HepG2 (cell line): ENCODE results near the gene SLC26A4. TPM values are rescaled to one million over a fixed set of nuclear protein-coding genes. Genes with fewer than 3 reads are reported as not detected.

Experiments
- ATAC-seq: fragments of 200-7000 bp; cut with Tn5 transposase; 3 replicates; pipeline ENCODE4 v1.9.1; 2020; ENCODE audit warnings: mild to moderate bottlenecking, moderate library complexity
- BruUV-seq: library from RNA; stranded (reverse); fragments of 400-500 nt; replicated peaks from 2 replicates; lab custom pipeline; 2021; lab: Mats Ljungman, UMichigan
- CTCF ChIA-PET: fragments of 300-600 bp; formaldehyde crosslinking; extraction: SDS; loops from one replicate; lab custom pipeline; 2021; ENCODE audit warnings: low total read pairs, inconsistent platforms, low intra/inter-chr PET ratio; lab: Yijun Ruan, JAX
- POLR2A ChIA-PET: fragments of 350-600 bp; sonication (Branson Sonifier 250); formaldehyde crosslinking; loops from one replicate; lab custom pipeline; 2020; ENCODE audit warnings: antibody characterized with exemption, inconsistent platforms; lab: Yijun Ruan, JAX
- DNase-seq: peaks from one replicate; pipeline ENCODE4 v3.0.0-alpha.2; 2015; ENCODE audit warnings: low spot score
- FAIRE-seq: peaks from 3 replicates; lab custom pipeline; 2011; peaks lifted over from hg19 to GRCh38; lab: Jason Lieb, UNC
- H2AFZ ChIP-seq: one replicate; pipeline ENCODE4 v1.6.1; 2011; ENCODE audit warnings: low read length, inconsistent platforms
- H3K27ac ChIP-seq: fragments of 300-600 bp; 3 replicates; pipeline ENCODE4 v1.8.0; 2011; ENCODE audit warnings: mixed run types, mild to moderate bottlenecking, mixed read lengths, low read length, inconsistent platforms; ENCODE audit not compliant: insufficient read depth; ENCODE audit errors: extremely low read length
- H3K27me3 ChIP-seq, 2 experiments: fragments of 200-600 bp in 1 of 2; 2 replicates in 1 of 2; 3 replicates in 1 of 2; pipeline versions ENCODE4 v1.6.0 to v1.8.0; 2011; ENCODE audit warnings: low read length in 2 of 2, mild to moderate bottlenecking in 2 of 2, moderate library complexity in 2 of 2, inconsistent platforms in 1 of 2; ENCODE audit not compliant: insufficient read depth in 2 of 2, control insufficient read depth in 1 of 2
- H3K36me3 ChIP-seq, 2 experiments: fragments of 200-600 bp in 1 of 2; replicated peaks in 1 of 2; 2 replicates in 1 of 2; 3 replicates in 1 of 2; pipeline versions ENCODE4 v1.5.1 to v1.8.0; 2011; ENCODE audit warnings: low read length in 2 of 2, inconsistent platforms in 1 of 2; ENCODE audit not compliant: insufficient read depth in 2 of 2, control insufficient read depth in 1 of 2
- H3K4me1 ChIP-seq: 2 replicates; pipeline ENCODE4 v1.5.1; 2012; ENCODE audit warnings: low read length, inconsistent platforms; ENCODE audit not compliant: insufficient read depth
- H3K4me2 ChIP-seq: 2 replicates; pipeline ENCODE4 v1.6.0; 2011; ENCODE audit warnings: low read depth, low read length, inconsistent platforms
- H3K4me3 ChIP-seq, 3 experiments: fragments of 200-600 bp in 1 of 3; sonication (generic), shearing (Covaris generic) in 1 of 3; replicated peaks in 1 of 3; 2 replicates each; pipeline ENCODE4 v1.5.1; 2011 to 2016; ENCODE audit warnings: low read length in 3 of 3, inconsistent platforms in 2 of 3, low read depth in 2 of 3, mild to moderate bottlenecking in 2 of 3, control low read depth in 1 of 3, mixed read lengths in 1 of 3; ENCODE audit not compliant: insufficient read depth in 1 of 3
- H3K79me2 ChIP-seq: one replicate; pipeline ENCODE4 v1.6.1; 2011; ENCODE audit warnings: low read length, inconsistent platforms; ENCODE audit not compliant: insufficient read depth
- H3K9ac ChIP-seq: 2 replicates; pipeline ENCODE4 v1.6.0; 2011; ENCODE audit warnings: mild to moderate bottlenecking, low read depth, low read length, inconsistent platforms; ENCODE audit not compliant: insufficient read depth
- H3K9me3 ChIP-seq: 2 replicates; pipeline ENCODE4 v1.5.1; 2012; ENCODE audit warnings: mild to moderate bottlenecking, low read length
- H4K20me1 ChIP-seq: 2 replicates; pipeline ENCODE4 v1.6.0; 2011; ENCODE audit warnings: inconsistent platforms, mild to moderate bottlenecking, low read length, moderate library complexity; ENCODE audit not compliant: insufficient read depth
- CCAR2 ChIP-seq: fragments of 200-400 bp; formaldehyde crosslinking; optimal IDR thresholded peaks from 2 replicates; pipeline ENCODE3; 2018; ENCODE audit warnings: low read depth, mild to moderate bottlenecking, low read length, moderate library complexity
- CENPX ChIP-seq: sonication (generic); formaldehyde crosslinking; IDR thresholded peaks from 2 replicates; pipeline ENCODE4 v1.9.0; 2021; ENCODE audit warnings: mild to moderate bottlenecking, missing genetic modification reagents, moderate library complexity
- GTF3A ChIP-seq: sonication (generic); formaldehyde crosslinking; conservative IDR thresholded peaks from 2 replicates; pipeline ENCODE4 v1.4.0; 2020; ENCODE audit warnings: mild to moderate bottlenecking, missing genetic modification reagents
- HNRNPK ChIP-seq: fragments of 200-400 bp; formaldehyde crosslinking; IDR thresholded peaks from 2 replicates; pipeline ENCODE4 v1.6.1; 2018; ENCODE audit warnings: low read length, low read depth, moderate library complexity, mild to moderate bottlenecking; ENCODE audit not compliant: poor library complexity, severe bottlenecking
- KDM6A ChIP-seq: IDR thresholded peaks from 2 replicates; pipeline ENCODE4 v1.6.1; 2016; ENCODE audit warnings: low read depth
- KLF9 ChIP-seq: IDR thresholded peaks from 2 replicates; pipeline ENCODE4 v1.6.1; 2016; ENCODE audit warnings: low read depth
- MED1 ChIP-seq: sonication (generic); formaldehyde crosslinking; IDR thresholded peaks from 2 replicates; pipeline ENCODE4 v1.4.0; 2020; ENCODE audit warnings: missing genetic modification reagents
- NBN ChIP-seq: fragments of 450-650 bp; conservative IDR thresholded peaks from 2 replicates; pipeline ENCODE4 v1.6.1; 2017
- NCOA2 ChIP-seq: sonication (generic); formaldehyde crosslinking; IDR thresholded peaks from 2 replicates; pipeline ENCODE4 v1.8.0; 2022; ENCODE audit warnings: inconsistent platforms
- PAX8 ChIP-seq: sonication (generic); formaldehyde crosslinking; IDR thresholded peaks from 2 replicates; pipeline ENCODE4 v1.8.0; 2022; ENCODE audit warnings: mild to moderate bottlenecking, missing genetic modification reagents, borderline replicate concordance
- RFX5 ChIP-seq: IDR thresholded peaks from 2 replicates; pipeline ENCODE4 v1.6.1; 2011; ENCODE audit warnings: low read depth, low read length, improper control_type of control experiment
- SRF ChIP-seq: IDR thresholded peaks from 2 replicates; pipeline ENCODE4 v1.6.1; 2011; ENCODE audit warnings: mild to moderate bottlenecking, low read depth, low read length, moderate library complexity
- YEATS4 ChIP-seq: sonication (generic); formaldehyde crosslinking; IDR thresholded peaks from 2 replicates; pipeline ENCODE4 v1.4.0; 2020; ENCODE audit warnings: missing genetic modification reagents, borderline replicate concordance
- ZBTB3 ChIP-seq: sonication (generic); formaldehyde crosslinking; IDR thresholded peaks from 2 replicates; pipeline ENCODE4 v1.4.0; 2020; ENCODE audit warnings: low read depth, mild to moderate bottlenecking, moderate library complexity, missing genetic modification reagents, borderline replicate concordance
- ZNF136 ChIP-seq: sonication (generic); formaldehyde crosslinking; IDR thresholded peaks from 2 replicates; pipeline ENCODE4 v1.8.1; 2022; ENCODE audit warnings: low read depth, mild to moderate bottlenecking, moderate library complexity, missing genetic modification reagents
- ZNF569 ChIP-seq: sonication (generic); formaldehyde crosslinking; IDR thresholded peaks from 2 replicates; pipeline ENCODE4 v1.5.0; 2020; ENCODE audit warnings: mild to moderate bottlenecking, missing genetic modification reagents, moderate library complexity, borderline replicate concordance
- ZNF75D ChIP-seq: sonication (generic); formaldehyde crosslinking; IDR thresholded peaks from 2 replicates; pipeline ENCODE4 v1.8.1; 2023; ENCODE audit warnings: missing genetic modification reagents, mild to moderate bottlenecking, borderline replicate concordance
- WGBS: methylation state at CpG from one replicate; pipeline ENCODE4 v1.1.6; 2017; ENCODE audit warnings: low lambda C conversion rate; 5-methylcytosine and 5-hydroxymethylcytosine counted together
- in situ Hi-C: cut with HindIII; loops from 2 replicates; pipeline ENCODE4 v1.10.0; 2017; ENCODE audit warnings: low pct_unique_long_range_greater_than_20kb; ENCODE audit not compliant: extremely low pct_ligation_motif_present
- intact Hi-C: fragments of 100-400 bp; cut with micrococcal nuclease; formaldehyde crosslinking; loops from one replicate; pipeline ENCODE4 v1.10.0; 2022; ENCODE audit not compliant: unreplicated experiment
- polyA plus RNA-seq, 8 experiments: library from polyadenylated mRNA; depleted of rRNA in 3 of 8; stranded (reverse) in 7 of 8; unstranded in 1 of 8; fragments of >200 nt; fragmentation: Illumina TruSeq in 4 of 8; extraction: Trizol in 4 of 8; gene quantifications; 2 replicates each; pipeline versions ENCODE4 v1.2.1 to v1.2.3, GENCODE V29; 2011 to 2016; ENCODE audit warnings: low read depth in 4 of 8, missing spikeins in 1 of 8, mixed read lengths in 1 of 8; ENCODE audit not compliant: insufficient read depth in 1 of 8
- total RNA-seq, 5 experiments: library from RNA; depleted of rRNA; stranded (reverse); fragments of >200 nt; fragmentation: Illumina TruSeq; extraction: Trizol; gene quantifications; 2 replicates each; pipeline ENCODE4 v1.2.3, GENCODE V29; 2016; ENCODE audit warnings: low read depth in 1 of 5
- TF ChIP-seq, protein P1 (sequence below): IDR thresholded peaks from 2 replicates; pipeline ENCODE4 v1.6.1; 2016
- TF ChIP-seq, protein P2 (sequence below): sonication (generic); formaldehyde crosslinking; IDR thresholded peaks from 2 replicates; pipeline ENCODE4 v1.4.0; 2020; ENCODE audit warnings: missing genetic modification reagents
- TF ChIP-seq, protein P3 (sequence below): sonication (generic); formaldehyde crosslinking; IDR thresholded peaks from 2 replicates; pipeline ENCODE4 v1.4.0; 2020; ENCODE audit warnings: mild to moderate bottlenecking, missing genetic modification reagents
- TF ChIP-seq, protein P4 (sequence below): IDR thresholded peaks from 2 replicates; pipeline ENCODE4 v1.6.1; 2016; ENCODE audit warnings: mild to moderate bottlenecking
- TF ChIP-seq, protein P5 (sequence below): sonication (generic); formaldehyde crosslinking; IDR thresholded peaks from 2 replicates; pipeline ENCODE4 v1.4.0; 2020; ENCODE audit warnings: mild to moderate bottlenecking, missing genetic modification reagents

The SLC26A4 gene
- total and polyA plus RNA-seq, 2 of the 13 experiments (the other 11 are each of a cell fraction or from before 2014, with no cell fraction given) = 0.08 to 0.11 TPM

DNA sequence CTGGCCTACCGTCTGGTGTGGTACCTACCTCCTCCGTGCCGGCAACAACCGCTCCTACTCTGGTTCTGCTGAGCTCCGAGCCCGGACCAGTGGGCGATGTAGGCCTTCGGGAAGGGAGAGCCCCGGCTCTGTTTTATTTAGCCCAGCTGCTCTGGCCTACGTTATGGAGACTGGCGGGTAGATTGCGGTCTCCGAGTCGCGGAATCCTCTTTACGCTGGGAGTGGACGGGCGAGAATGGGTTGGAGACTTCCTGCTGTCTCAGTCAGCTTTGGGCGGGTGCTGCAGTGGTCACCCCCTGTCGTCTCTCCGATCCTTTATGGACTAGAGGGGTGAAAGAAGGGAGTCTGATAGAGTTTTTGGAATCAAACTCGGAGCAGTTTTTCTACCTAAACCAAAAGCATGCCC, 83.7 kb downstream of the SLC26A4 start:
- Histone ChIP-seq H3K4me3 (peak overlapping the region; percentile 86 to 92 (median 87)), H3K4me2 (peak overlapping the region; percentile 94), H3K36me3 (peaks cover 0 to 9% of the 10 kb centered on the region in 2 experiments; a peak in 1 of 5 replicates), H3K27me3 (no peaks in the 10 kb centered on the region; a peak in 1 of 5 replicates), H3K79me2 (peaks cover 51% of the 10 kb centered on the region), H4K20me1 (peaks cover 17% of the 10 kb centered on the region), H3K9me3 (no peaks in the 10 kb centered on the region), H3K9ac (peak overlapping the region; percentile 92), H2AFZ (no peak overlapping the region), H3K4me1 (peaks cover 37% of the 10 kb centered on the region), H3K27ac (peak overlapping the region; percentile 98)
- intact Hi-C loops (loop anchor here (10.0 kb wide), 2 partner anchors 270 to 400 kb away; no protein-coding TSS in a partner anchor), in situ Hi-C loops (loop anchor here (5.0 to 25.0 kb wide), 2 partner anchors 128 to 368 kb away; no protein-coding TSS in a partner anchor)
- ATAC-seq (peak; percentile 66), DNase-seq (no peak), FAIRE-seq (no peak)
- ChIA-PET POLR2A (interaction anchor here (0.7 to 3.0 kb wide), 5 partner anchors 36 to 576 kb away, joined by 3 to 30 read pairs (median 18); partner anchors contain the start of gene HBP1), CTCF (interaction anchor here (1.7 to 2.4 kb wide), 2 partner anchors 131 to 135 kb away, joined by 20 to 30 read pairs; no protein-coding TSS in a partner anchor)
- 0% methylated on average over 14 of the region's 22 CpGs for WGBS
- BruUV-seq = no TSS peak
- TF ChIP-seq KLF9 (CRISPR knock-in tag) (no peak; the same call in 1 of the 2 replicates), GTF3A (CRISPR knock-in tag) (no peak), YEATS4 (CRISPR knock-in tag) (no peak), ZNF569 (no peak), MED1 (CRISPR knock-in tag) (no peak), CCAR2 (no peak), CENPX (CRISPR knock-in tag) (no peak), NBN (no peak), NCOA2 (CRISPR knock-in tag) (no peak), KDM6A (CRISPR knock-in tag) (no peak), ZBTB3 (CRISPR knock-in tag) (no peak), ZNF75D (CRISPR knock-in tag) (no peak), SRF (no peak), RFX5 (no peak), HNRNPK (no peak), PAX8 (CRISPR knock-in tag) (no peak), ZNF136 (CRISPR knock-in tag) (no peak)
- TF ChIP-seq, protein P1, sequence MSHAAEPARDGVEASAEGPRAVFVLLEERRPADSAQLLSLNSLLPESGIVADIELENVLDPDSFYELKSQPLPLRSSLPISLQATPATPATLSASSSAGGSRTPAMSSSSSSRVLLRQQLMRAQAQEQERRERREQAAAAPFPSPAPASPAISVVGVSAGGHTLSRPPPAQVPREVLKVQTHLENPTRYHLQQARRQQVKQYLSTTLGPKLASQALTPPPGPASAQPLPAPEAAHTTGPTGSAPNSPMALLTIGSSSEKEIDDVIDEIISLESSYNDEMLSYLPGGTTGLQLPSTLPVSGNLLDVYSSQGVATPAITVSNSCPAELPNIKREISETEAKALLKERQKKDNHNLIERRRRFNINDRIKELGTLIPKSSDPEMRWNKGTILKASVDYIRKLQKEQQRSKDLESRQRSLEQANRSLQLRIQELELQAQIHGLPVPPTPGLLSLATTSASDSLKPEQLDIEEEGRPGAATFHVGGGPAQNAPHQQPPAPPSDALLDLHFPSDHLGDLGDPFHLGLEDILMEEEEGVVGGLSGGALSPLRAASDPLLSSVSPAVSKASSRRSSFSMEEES = no peak
- TF ChIP-seq, protein P2, sequence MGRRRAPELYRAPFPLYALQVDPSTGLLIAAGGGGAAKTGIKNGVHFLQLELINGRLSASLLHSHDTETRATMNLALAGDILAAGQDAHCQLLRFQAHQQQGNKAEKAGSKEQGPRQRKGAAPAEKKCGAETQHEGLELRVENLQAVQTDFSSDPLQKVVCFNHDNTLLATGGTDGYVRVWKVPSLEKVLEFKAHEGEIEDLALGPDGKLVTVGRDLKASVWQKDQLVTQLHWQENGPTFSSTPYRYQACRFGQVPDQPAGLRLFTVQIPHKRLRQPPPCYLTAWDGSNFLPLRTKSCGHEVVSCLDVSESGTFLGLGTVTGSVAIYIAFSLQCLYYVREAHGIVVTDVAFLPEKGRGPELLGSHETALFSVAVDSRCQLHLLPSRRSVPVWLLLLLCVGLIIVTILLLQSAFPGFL (CRISPR knock-in tag) = no peak; the same call in 1 of the 2 replicates
- TF ChIP-seq, protein P3, sequence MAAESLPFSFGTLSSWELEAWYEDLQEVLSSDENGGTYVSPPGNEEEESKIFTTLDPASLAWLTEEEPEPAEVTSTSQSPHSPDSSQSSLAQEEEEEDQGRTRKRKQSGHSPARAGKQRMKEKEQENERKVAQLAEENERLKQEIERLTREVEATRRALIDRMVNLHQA = no peak
- TF ChIP-seq, protein P4, sequence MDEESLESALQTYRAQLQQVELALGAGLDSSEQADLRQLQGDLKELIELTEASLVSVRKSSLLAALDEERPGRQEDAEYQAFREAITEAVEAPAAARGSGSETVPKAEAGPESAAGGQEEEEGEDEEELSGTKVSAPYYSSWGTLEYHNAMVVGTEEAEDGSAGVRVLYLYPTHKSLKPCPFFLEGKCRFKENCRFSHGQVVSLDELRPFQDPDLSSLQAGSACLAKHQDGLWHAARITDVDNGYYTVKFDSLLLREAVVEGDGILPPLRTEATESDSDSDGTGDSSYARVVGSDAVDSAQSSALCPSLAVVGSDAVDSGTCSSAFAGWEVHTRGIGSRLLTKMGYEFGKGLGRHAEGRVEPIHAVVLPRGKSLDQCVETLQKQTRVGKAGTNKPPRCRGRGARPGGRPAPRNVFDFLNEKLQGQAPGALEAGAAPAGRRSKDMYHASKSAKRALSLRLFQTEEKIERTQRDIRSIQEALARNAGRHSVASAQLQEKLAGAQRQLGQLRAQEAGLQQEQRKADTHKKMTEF = no peak
- TF ChIP-seq, protein P5, sequence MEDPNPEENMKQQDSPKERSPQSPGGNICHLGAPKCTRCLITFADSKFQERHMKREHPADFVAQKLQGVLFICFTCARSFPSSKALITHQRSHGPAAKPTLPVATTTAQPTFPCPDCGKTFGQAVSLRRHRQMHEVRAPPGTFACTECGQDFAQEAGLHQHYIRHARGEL = no peak
